NCI-H1048 (cell line): ENCODE results near the gene SMOC1.

ENCODE experiments used
- DNase-seq: peaks from one replicate; lab custom pipeline; 2025; lab: John Stamatoyannopoulos, UW

Gene SMOC1

GRCh38 chr14:69943084-69943780 lies 64.0 kb downstream of the SMOC1 start:
- DNase-seq: no peak

- DNase-seq: no peak
These were observed 66.1 kb downstream of the SMOC1 start for GRCh38 chr14:69945347-69945746.

GRCh38 chr14:69945912-69946311 lies 66.7 kb downstream of the SMOC1 start:
- DNase-seq: no peak

GRCh38 chr14:69948351-69948750 lies 69.1 kb downstream of the SMOC1 start:
- DNase-seq: no peak

DNA sequence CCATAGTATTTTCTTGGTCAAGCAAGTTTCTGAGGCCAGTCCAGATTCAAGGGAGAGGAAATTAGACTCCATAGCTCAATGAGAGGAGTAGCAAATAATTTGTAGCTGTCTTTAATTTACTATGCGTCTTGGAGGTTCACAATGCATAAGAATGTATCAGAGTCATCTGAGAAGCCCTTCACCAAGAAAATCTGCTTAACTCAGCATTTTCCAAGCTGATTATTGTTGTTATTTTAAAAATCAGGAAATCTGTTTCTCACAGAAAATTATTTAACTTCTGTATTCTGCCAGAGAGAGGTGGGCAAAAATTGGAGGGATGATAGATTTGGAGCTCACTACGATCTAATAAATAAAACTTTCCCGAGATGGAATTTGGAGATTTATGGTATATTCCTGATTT lies 72.0 kb downstream of the SMOC1 start:
- DNase-seq: no peak

DNA sequence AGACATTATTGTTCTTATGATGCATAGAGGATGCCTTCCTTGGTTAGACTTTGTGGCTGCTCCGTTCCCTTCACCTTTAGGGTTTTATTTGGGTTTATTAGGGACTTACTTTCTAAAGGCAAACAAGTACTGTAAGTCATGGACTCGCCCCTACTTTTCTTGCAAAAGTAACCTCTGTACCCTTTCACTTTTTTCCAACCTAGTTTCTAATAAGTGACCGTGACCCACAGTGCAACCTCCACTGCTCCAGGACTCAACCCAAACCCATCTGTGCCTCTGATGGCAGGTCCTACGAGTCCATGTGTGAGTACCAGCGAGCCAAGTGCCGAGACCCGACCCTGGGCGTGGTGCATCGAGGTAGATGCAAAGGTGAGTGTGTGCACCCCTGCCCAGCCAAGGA lies 72.7 kb downstream of the SMOC1 start:
- no peak for DNase-seq

- no peak for DNase-seq
These were observed 74.2 kb downstream of the SMOC1 start for GRCh38 chr14:69953266-69953915.

- DNase-seq: no peak
These were observed 76.9 kb downstream of the SMOC1 start for GRCh38 chr14:69955855-69956845.

- DNase-seq: no peak
These were observed 77.8 kb downstream of the SMOC1 start for GRCh38 chr14:69956970-69957369.

- no peak for DNase-seq
These were observed 78.8 kb downstream of the SMOC1 start for GRCh38 chr14:69957986-69958385.

DNA sequence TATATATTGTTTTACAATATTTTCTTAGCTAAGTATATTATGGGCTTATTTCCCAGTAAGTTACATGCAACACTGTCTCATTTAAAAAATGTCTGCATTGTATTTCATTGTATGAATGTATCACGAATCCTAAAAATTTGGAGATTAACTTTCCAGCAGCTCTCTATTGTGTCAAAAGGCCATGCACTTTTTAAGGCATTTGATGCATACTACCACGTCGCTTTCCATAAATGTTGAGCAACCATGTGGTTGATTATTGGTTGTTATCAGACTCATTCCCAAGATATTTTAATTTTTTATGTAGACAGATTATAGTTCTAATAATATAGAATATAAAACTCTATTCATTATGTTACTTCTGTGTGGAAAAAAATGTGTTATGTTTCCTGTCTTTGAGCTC lies 79.9 kb downstream of the SMOC1 start:
- no peak for DNase-seq

DNA sequence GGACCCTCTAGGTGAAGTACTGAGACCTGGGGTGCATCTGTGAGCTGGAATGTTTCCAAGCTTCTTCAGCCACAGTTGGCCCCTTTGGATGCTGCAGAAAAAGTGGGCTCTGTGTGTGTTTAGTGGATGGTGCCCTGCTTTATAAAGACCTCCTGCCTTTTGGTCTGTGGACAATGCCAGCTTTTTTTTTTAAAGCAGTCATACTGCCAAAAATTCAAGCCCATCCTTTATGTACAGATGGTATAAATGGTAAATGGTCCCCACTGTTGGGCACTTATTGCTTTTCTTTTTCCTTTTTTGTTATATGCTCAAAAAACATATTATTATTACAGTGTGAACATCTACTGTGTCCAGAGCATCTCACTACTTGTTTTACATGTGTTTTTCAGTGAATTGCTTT lies 81.1 kb downstream of the SMOC1 start:
- DNase-seq: no peak

GRCh38 chr14:69963966-69964365 lies 84.8 kb downstream of the SMOC1 start:
- DNase-seq: no peak

DNA sequence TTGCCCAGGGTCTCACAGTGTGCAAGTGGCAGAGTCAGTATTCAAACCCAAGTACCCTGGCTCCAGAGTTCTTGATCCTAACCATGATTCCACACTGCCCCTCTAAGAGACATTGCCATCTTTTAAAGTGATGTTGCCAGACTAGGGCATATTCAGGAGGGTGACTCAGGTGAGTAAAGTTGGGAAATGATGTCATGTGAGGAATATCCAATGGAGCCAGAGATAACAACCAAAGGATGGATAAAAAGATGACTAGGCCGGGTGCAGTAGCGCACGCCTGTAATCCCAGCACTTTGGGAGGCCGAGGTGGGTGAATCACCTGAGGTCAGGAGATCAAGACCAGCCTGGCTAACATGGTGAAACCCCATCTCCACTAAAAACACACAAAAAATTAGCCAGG lies 85.6 kb downstream of the SMOC1 start:
- DNase-seq: no peak

DNA sequence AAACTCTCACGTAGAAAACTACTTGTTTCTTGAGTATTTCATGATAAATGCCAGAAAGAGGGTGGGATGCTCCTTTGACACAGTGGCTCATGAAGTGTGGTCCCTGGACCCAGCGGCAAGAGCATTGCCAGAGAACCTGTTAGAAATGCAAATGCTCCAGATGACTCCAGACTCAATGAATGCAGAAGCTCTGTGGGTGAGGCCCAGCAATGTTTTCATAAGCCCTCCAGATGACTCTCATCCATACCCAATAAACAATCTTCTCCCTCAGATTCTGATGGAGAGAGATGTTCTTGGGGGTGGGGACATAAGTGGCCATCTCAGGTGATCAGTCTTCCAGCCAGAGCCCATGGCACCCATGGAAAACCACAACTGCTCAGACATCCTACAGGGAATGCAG lies 88.9 kb downstream of the SMOC1 start:
- no peak for DNase-seq

DNA sequence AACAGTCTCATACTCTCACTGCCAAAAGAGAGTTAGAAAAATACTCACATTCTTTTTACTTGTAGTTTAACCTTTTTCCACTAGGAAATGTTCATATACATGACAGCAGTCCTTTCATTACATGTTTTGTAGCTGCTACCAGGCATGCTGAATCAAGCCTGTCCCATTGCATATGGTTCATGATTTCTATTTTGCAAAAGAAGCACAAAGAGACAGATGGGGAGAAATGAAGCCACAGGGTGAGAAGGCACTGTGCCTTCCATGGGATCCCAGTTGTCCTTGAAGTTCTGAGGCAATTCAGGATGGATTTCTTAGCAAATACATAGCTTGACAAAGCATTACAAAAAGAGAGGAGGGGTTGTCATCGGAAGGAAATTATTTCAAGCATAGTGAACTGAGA lies 89.5 kb downstream of the SMOC1 start:
- DNase-seq: no peak

DNA sequence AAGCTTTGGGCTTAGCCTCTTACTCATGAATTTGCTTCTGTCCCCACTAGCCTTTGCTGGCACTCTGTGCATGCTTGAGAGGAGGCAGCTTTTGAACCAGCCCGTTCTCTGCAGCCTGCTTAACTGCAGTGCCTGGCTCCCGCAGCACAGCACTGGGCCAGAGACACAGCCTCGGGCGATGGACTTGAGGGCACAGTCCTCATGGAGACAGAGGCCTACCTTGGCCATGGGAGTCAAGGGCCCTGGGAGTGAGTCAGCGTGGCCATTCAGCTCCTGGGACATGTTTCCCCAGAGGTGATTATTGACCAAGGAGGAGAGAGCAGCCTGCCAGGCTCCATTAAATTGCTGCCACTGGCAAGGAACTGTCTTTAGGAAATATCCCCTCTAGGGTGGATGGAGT lies 93.5 kb downstream of the SMOC1 start:
- DNase-seq: no peak

GRCh38 chr14:69973846-69974245 lies 94.6 kb downstream of the SMOC1 start:
- DNase-seq: no peak

GRCh38 chr14:69979882-69980281 lies 100.7 kb downstream of the SMOC1 start:
- DNase-seq: no peak

DNA sequence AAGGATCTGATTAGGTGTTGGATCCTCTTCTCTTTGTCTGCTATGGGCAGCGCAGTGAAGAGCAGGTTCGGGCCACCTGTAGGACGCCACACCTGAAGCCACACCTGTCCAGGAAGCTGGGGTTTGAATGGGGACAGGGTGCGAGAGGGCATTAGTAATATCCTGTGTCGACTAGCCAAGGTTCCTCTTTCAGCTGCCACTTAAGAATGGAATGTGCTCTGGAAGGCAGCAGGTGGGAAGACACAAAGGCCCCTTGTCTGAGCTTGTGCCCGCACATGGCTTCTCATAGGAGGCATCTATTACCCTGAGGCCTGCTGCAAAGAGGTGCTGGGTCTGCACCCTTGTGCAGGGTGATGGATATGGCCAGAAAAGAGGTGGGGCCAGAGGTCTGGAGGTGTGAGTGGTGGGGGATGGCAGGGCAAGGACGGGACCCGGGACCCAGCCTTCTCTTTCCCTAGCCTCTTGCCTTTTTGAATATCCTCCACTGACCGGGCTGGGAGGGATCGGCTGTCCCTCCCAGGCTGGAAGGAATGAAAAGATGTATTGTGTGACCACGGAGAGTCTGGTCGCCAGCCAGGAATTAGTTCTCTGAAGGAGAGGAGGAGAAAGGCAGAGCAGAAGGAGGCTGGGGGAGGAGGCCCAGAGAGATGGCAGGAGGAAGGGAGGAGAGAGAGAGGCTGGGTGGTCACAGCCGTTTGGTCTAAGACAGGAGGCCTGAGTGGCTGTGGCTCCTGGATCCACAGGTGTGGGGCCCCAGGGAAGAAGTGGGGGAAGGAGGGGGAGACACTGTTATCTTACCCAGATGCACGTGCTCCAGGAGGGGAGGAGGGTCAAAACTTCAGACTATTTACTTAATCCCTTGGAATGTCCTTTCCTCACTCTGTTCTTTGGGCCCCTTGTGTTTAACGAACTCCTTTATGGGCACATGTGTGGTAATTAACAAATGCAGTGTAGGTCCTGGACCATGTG lies 101.5 kb downstream of the SMOC1 start:
- no peak for DNase-seq

GRCh38 chr14:69982220-69982839 lies 103.1 kb downstream of the SMOC1 start:
- DNase-seq: no peak
